Umbilical cord (tissue), 2 donors: Measurements from ENCODE around the gene CTNNA2. TPM values are rescaled to one million over a fixed set of nuclear protein-coding genes. Genes with fewer than 3 reads are reported as not detected.
"Not testable (repeated sequence)": the region's sequence is repeated elsewhere in the genome, so short reads cannot be mapped to it uniquely, and the experiment has no call there.

Experiments
- DNase-seq: peaks from one replicate; pipeline ENCODE4 v3.0.0-alpha.2; 2015; ENCODE audit warnings: low spot score
- total RNA-seq: library from RNA; depleted of rRNA; stranded (reverse); fragments of >200 nt; gene quantifications from one replicate; pipeline ENCODE4 v1.2.3, GENCODE V29; 2014; ENCODE audit warnings: low replicate concordance; ENCODE audit not compliant: insufficient read depth

CTNNA2 gene
- total RNA-seq, 1 donor from 2014 or later, result 0.96 TPM

DNA sequence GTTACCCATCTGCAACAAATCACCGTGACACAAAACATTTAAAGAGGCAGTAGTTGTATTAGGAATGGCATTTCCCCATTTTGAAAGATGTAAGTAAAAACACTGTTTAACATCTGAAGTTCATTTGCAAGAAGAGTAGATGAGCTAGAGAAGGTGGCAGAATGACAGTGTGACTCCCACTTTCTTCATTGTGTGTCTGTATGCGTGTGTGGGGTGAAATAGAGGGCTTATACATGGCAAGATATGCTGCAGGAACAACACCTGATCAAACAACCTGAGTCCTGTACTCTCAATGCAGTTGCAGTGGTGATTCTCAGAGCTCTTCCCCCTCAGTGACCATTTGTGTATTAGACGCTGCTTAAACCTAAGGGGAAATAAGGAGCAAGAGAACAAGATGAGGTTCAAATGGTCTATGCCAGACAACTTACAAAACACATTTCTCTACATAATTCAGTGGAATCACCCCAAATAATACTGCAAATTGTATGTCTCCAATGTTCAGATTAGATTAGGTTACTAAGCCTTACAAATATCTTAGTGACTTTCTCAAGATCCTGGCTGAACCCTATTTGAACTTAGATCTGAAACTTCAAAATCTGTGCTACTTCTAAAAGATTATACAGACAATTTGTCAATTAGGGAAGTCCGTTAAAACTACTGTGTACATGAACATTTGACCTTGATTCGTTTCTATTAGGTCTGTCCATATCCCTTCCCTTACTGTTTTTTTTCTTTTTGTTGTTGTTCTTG lies 561.6 kb downstream of the CTNNA2 start:
- peak; percentile 66 for DNase-seq

- DNase-seq, result no peak
Observed at GRCh38 chr2:80075719-80076118, 562.9 kb downstream of the CTNNA2 start.

- no peak for DNase-seq
Observed at GRCh38 chr2:80078290-80079036, 565.6 kb downstream of the CTNNA2 start.

- peak; percentile 41 for DNase-seq
Observed at GRCh38 chr2:80080957-80081356, 568.1 kb downstream of the CTNNA2 start.

DNA sequence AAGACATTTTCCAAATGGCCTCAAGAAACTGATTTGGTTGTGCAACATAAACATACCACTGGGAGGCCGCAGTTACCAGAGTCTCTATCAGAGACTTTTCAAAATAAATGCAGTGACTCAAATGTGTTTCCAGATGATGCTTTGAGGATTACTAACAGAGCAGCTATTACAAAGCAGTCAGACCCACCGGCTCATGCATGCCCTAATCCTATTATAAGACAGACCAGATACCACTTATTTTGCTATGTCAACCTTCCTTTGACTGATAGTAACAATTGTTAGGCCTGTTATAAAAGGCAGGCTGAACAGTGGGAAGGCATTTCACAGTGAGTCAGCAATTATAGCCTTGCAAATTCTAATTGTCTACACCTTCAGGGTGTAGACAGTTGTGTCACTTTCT lies 574.0 kb downstream of the CTNNA2 start:
- DNase-seq, result peak; percentile 96

GRCh38 chr2:80091237-80091636 lies 578.4 kb downstream of the CTNNA2 start:
- DNase-seq, result no peak

GRCh38 chr2:80092474-80092873 lies 579.6 kb downstream of the CTNNA2 start:
- no peak for DNase-seq

DNA sequence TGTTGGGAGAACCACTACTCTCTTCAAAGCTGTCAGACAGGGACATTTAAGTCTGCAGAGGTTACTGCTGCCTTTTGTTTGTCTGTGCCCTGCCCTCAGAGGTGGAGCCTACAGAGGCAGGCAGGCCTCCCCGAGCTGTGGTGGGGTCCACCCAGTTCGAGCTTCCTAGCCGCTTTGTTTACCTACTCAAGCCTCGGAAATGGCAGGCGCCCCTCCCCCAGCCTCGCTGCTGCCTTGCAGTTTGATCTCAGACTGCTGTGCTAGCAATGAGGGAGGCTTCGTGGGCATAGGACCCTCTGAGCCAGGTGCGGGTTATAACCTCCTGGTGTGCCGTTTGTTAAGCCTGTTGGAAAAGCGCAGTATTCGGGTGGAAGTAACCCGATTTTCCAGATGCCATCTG lies 585.7 kb downstream of the CTNNA2 start:
- DNase-seq, result not testable (repeated sequence)

- DNase-seq, result peak; percentile 72
Observed at GRCh38 chr2:80102026-80102425, 589.2 kb downstream of the CTNNA2 start.

DNA sequence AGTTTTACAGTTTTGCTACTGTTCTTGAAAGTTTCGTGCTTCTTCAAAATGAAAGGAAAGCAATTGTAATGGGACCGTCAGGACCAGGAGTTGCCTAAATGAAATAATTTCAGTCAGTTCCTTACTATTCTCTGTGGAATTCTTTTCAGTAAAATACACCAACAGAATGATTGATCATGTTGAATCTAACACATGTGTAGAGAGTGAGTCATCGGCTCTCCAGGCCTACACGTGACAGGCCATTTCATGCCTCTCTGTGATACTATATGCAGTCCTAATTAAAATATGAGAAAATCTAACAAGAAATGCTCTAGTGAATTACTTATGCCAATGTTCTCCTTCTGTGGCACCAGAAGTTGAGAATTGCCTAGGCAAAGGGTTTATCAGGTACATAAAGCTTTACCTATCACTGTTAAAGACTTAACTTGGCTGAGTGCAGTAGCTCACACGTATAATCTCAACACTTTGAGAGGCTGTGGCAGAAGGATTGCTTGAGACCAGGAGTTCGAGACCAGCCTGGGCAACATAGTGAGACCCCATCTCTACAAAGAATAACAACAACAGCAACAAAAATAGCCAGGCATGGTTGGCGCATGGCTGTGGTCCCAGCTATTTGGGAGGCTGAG lies 592.3 kb downstream of the CTNNA2 start:
- DNase-seq, result no peak

DNA sequence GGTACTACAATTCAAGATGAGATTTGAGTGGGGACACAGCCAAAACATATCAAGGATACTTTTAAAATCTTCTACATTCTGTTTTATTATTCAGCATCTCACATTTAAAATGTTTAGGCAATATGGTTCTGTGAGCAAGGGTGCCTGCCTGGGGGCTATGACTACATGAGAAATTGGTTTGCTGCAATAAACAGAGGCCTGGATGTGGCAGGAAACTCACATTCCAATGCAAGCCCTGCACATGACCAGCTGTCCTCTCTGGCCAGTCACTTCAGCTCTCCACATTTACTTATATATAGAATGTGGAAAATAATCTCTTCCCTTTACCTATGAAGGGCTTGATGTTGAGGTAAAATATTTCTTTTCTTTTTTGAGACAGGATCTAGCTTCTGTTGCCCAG lies 598.3 kb downstream of the CTNNA2 start:
- no peak for DNase-seq

- no peak for DNase-seq
Observed at GRCh38 chr2:80112790-80113189, 599.9 kb downstream of the CTNNA2 start.

GRCh38 chr2:80113399-80113798 lies 600.5 kb downstream of the CTNNA2 start:
- no peak for DNase-seq

DNA sequence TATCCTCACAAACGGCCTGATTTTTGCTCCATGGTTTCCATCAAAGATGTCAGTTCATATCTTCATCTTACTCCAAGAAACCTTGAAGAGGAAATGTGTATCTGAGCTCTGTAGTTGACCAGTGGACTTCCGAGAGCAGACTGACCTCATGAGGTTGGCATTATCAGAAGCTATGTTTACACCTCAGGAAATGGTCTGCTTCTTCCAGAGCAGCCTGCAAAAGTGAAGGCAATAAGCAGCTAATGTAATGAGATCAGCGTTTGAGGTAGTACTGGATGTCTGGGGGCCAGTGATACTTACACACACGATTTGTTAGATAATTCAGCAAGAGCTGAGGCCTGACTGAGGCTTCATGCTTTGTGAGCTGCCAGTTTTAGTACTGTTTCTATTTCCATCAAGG lies 602.0 kb downstream of the CTNNA2 start:
- no peak for DNase-seq

DNA sequence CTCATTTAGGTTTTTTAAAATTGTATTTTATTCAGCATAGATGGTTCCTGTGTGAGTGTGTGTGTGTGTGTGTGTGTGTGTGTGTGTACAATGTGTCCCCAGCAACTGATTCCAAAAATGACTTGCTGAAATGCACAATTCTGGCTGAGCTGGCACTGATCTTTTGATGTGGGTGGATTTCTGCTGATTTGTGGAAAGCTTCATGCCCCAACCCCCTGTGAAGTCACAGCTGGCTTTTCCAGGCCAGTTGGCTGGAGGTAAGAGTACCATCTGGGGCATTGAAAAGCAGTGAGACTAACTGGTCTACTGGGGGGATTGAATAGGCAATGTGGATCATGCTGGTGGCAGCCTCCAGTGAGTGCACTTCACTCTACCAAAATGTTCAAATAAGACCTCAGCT lies 604.5 kb downstream of the CTNNA2 start:
- no peak for DNase-seq

- DNase-seq, result no peak
Observed at GRCh38 chr2:80120866-80121265, 608.0 kb downstream of the CTNNA2 start.

DNA sequence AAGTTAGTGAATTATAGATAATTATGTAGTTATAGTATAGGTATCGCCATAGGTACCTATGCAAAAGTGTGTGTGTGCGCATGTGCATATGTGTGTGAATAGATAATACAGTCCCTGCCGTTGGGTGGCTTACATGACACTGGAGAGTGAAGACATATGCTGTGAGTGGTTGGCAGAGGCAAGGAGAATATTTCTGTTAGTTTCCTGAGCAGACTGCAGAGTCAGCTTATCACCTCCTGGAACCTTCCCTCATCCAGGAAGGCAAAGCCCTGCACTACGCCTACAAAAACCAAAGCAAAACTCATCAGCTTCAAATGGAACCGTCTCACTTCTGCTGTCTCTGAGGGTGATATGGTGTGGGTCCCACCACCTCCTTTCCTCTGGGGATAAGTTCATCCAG lies 609.8 kb downstream of the CTNNA2 start:
- no peak for DNase-seq

GRCh38 chr2:80126596-80127189 lies 613.8 kb downstream of the CTNNA2 start:
- DNase-seq, result peak; percentile 40

GRCh38 chr2:80128080-80128479 lies 615.2 kb downstream of the CTNNA2 start:
- no peak for DNase-seq

DNA sequence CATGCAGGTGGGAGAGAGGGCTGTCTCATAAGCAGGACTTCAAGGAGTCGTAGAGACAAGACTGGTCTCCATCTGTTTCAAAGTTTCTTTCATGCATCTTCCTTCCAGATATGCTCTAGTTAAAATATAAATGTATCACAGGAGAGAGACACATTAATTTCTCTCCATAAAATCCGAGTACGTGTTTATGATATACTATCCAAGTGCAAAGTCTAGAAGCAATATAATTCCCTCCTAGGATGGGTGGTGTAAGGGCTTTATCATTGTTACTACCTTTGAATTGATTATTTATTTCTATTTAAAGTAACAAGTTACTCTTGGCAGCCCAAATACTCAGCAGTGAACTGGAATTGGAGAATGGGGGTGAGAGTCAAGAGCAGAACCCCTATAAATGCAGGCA lies 619.4 kb downstream of the CTNNA2 start:
- DNase-seq, result no peak

- peak; percentile 93 for DNase-seq
Observed at GRCh38 chr2:80135001-80135400, 622.1 kb downstream of the CTNNA2 start.

- no peak for DNase-seq
Observed at GRCh38 chr2:80136338-80136737, 623.5 kb downstream of the CTNNA2 start.
